HG03442 (cell line): ENCODE data around the gene PAFAH1B2.
"Not testable (repeated sequence)": the region's sequence is repeated elsewhere in the genome, so short reads cannot be mapped to it uniquely, and the experiment has no call there.

Experiments
- ATAC-seq: cut with Tn5 transposase; IDR thresholded peaks from one replicate; pipeline ENCODE4 v1.9.1; 2021; ENCODE audit warnings: mild to moderate bottlenecking, moderate library complexity; ENCODE audit not compliant: unreplicated experiment

The PAFAH1B2 gene

DNA sequence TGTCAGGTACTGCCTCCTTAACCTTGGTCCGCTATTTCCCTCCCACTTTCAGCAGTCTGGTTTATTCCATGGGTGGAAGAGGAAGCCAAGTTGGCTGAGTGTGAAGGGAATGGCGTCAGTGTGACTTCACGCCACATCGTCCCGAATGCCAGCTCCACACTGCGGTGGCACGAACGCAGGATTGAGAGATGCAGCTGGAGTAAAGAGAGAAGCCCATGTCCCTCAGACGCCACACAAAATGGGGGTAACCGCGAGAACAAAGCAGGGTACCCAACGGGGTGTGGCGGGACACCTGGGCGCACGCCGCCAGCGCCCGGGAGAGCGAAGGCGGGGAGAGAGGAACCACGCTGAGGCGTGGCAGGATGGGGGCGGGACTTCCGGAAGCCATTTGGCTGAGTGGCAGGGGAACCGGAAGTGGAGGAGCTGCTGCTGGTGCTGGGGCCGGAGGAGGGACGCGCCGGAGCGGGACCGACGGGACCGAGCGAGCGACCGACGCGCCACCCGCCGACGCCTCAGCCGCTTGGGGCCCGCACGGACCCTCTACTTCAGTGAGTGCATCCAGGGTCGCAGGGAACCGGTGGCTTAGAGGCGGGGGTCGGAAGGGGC is at the start of gene PAFAH1B2:
PAFAH1B2 (plus strand) TSS at position 417 of the 606 bp plus-strand sequence. CDS start 8,161 bp downstream, outside the sequence.
- peak; percentile 93 for ATAC-seq

GRCh38 chr11:117094776-117095175 is 49.3 kb upstream of the PAFAH1B2 start:
- no peak for ATAC-seq

- ATAC-seq = no peak
These were observed 48.6 kb upstream of the PAFAH1B2 start for GRCh38 chr11:117095284-117096161.

GRCh38 chr11:117096201-117096991 is 47.7 kb upstream of the PAFAH1B2 start:
- peak; percentile 37 for ATAC-seq

- no peak for ATAC-seq
These were observed 47.1 kb upstream of the PAFAH1B2 start for GRCh38 chr11:117097014-117097388.

DNA sequence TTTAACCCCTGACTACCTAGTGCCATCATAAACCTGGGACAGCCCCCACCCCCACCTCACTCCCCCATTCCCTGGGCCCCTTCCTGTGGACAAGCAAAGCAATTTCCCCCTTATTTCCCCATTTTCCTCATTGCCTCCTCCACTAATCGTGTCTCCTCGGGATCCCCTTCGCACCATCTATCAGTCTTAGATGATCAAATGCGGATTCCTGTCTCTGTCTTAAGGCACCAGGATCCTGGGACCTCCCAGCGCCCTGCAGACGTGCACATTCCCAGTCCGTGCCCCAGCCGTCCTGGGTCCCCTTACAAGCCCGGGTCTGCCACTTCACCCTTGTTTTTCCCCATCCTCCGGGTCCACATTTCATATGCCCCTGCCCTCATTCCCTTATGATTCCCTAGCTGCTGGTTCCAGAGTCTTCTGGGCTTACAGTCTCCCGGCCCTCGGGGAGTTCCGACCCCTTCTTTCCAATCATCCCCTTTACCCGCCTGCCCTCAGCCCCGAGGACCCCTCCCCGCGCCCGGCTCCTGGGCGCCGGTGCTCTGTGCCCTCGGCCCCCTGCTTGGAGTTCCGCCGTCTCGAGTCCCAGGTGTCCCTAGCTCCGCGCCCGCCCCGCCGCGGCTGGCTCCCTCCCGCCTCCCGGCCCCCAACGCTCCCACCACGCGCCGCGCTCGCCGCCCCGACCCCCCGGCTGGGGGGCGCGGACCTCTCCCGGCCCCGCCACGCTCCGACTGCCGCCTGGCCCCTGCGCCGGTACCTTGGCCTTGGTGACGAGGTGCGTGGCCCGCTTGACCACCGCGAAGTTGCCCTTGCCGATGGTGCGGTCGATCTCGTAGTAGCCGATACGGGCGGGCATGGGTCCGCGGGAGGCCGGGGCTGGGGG is 46.5 kb upstream of the PAFAH1B2 start:
- ATAC-seq = peak; percentile 24

DNA sequence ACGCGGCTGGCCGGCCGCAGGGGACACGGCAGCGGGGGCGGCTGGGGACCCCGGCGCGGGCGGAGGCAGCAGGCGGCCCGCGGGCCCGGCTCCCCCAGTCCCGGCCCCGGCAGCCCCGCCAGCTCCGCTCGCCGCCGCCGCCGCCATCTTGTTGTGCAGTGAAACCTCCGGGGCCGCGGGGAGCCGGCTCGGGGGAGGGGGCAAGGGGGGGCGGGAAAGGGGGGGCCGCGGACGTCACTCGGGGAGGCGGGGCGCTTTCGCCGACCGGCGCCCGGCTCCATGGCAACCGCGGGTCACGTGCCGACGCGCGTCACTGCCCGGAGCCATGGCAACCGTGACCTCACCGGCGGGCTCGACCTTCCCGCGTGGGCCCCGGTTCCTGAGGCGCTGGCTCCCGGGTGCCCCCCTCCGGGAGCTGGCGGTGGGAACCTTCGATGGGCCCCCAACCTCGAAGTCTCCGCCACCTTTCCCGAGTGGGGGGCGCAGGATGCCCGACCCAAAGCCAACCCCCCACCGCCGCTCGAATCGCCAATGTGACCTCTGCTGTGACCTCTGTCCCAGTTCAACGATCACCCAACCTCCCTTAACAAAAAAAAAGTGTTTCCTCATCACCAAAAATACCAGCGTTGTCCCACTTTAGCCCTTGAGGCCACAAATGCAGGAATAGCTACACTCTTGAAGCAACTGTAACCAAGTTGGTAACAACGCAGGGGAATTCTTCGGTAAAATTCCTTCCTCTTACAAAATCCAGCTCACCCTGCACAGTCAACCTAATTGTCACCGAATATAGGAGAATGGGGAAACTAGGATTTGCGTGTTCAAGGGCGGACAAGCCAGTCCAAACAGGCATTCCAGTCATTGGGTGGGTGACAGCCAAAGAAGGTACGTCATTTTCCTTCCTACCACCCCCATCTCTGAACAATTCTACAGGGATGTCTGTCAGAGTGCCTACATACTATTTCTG is 45.5 kb upstream of the PAFAH1B2 start, which contains the start of gene SIK3:
SIK3 (minus strand) TSS at position 160 of the 964 bp plus-strand sequence; CDS start at position 147, 13 bp downstream.
- peak; percentile 78 for ATAC-seq

DNA sequence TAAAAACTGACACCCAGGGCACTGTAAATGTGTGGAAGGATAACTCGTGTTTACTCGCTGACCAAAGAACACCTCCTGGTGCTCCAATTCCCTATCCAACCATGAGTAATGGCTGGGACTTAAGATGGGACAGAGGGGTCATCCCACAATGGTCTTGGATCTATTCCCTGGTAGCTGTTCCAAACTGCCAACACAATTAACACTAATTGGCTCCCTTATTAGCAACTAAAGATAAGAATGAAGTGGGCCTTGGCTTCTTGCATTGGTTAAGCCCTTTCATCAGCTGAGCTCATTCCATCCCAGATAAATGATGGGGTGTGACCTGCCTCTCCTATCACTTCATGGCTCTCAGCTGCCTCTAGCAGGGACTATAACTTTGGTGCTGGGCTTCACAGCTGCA is 44.4 kb upstream of the PAFAH1B2 start:
- ATAC-seq = no peak

DNA sequence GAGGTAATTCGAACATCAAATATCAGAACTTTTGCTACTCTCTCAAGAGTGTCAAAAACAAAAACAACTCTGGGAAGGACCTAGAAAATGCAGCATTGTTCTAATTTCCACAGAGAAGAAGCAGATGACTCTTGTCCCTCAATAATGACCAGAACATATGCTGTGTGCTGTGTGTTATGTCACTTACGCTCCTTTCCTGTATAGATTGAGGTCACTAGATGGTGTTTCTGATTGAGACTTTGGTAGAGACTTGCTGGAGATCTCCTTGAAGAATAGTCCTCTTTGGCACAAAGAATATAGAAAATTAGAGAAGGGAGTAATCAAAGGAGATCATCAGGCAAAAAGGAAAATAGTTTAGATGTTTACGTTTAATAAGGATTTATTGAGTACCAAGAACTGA is 43.5 kb upstream of the PAFAH1B2 start:
- ATAC-seq = no peak

DNA sequence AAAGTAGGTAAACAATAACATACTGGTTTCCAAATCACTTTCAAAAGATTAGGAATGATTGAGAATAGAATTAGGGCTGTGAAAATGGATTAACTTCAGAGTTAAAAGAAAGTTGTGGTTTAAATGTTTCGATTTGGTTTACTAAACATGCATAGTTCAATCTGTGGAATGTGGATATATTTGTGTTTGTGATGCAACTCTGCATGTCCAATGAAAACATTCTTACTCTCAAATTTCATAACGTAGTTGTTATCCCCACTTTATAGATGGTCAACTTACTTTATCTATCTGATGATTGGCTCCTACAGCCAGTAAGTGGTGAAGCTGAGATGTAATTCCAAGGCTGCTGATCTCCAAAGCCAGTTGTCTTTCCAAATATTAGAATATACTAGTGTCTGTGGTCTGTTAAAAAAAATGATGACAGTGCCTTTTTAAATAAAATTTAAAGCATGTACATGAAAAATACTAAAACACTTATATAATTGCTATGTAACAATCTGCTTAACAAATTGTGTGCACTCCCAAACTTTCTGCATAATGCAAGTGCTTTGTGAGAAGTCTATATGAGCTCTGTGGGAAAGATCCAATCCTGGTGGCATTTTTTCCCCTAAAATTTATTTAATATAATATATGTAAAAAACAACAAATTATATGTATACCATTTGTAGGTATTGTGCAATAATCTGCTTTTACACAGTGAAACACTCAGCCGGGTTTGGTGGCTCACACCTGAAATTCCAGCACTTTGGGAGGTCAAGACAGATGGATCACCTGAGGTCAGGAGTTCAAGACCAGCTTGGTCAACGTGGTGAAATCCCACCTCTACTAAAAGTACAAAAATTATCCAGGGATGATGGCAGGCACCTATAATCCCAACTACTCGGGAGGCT is 36.1 kb upstream of the PAFAH1B2 start:
- ATAC-seq = no peak

DNA sequence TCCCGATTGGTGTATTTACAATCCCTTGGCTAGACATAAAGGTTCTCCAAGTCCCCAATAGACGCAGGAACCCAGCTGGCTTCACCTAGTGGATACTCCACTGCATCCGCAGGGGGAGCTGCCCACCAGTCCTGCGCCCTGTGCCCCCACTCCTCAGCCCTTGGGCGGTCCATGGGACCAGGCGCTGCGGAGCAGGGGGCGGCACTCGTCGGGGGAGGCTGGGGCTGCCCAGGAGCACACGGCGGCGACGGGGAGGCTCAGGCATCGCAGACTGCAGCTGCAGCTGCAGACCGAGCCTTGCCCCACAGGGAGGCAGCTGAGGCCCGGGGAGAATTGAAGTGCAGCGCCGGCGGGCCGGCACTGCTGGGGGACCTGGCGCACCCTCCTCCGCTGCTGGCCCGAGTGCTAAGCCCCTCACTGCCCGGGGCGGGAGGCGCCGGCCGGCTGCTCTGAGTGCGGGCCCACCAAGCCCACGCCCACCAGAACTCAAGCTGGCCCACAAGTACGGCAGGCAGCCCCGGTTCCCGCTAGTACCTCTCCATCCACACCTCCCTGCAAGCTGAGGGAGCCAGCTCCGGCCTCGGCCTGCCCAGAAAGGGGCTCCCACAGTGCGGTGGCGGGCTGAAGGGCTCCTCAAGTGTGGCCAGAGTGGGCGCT is 33.7 kb upstream of the PAFAH1B2 start:
- ATAC-seq = no peak

- ATAC-seq = not testable (repeated sequence)
These were observed 31.6 kb upstream of the PAFAH1B2 start for GRCh38 chr11:117112497-117112896.

GRCh38 chr11:117112939-117113338 is 31.1 kb upstream of the PAFAH1B2 start:
- ATAC-seq = not testable (repeated sequence)

GRCh38 chr11:117117681-117118080 is 26.4 kb upstream of the PAFAH1B2 start:
- no peak for ATAC-seq

DNA sequence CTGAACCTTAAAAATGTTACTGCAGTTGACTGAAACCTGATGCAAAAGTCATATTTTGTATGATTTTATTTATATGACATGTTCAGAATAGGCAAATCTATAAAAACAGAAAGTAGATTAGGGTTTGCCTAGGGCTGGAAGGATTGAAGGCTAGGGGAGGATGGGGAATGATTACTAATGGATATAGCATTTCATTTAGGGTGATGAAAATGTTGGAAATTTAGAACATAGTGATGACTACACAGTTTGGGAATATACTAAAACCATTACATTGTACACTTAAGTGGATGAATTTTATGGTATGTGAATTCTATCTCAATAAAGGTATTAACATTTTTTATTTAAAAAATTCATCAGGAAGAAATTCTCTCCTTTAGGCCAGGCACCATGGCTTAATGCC is 22.9 kb upstream of the PAFAH1B2 start:
- ATAC-seq = no peak

DNA sequence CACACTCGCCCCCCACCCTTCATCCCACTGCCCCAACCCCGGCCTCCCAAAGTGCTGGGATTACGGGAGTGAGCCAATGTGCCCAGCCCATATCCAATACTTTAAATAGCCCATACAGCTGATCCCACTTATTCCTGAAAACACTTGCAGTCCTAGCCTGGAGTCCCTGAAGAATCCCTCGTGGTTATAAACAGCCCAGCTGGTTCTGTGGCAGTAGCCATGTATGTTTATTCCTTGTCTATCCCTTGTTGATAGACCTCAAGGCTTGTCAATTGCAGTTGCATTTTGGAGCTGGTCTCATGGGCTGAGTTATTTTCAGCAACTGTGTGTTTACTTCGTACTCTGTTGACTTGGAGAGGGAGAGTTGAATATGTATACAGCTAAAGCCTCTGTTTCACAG is 21.5 kb upstream of the PAFAH1B2 start:
- ATAC-seq = no peak

DNA sequence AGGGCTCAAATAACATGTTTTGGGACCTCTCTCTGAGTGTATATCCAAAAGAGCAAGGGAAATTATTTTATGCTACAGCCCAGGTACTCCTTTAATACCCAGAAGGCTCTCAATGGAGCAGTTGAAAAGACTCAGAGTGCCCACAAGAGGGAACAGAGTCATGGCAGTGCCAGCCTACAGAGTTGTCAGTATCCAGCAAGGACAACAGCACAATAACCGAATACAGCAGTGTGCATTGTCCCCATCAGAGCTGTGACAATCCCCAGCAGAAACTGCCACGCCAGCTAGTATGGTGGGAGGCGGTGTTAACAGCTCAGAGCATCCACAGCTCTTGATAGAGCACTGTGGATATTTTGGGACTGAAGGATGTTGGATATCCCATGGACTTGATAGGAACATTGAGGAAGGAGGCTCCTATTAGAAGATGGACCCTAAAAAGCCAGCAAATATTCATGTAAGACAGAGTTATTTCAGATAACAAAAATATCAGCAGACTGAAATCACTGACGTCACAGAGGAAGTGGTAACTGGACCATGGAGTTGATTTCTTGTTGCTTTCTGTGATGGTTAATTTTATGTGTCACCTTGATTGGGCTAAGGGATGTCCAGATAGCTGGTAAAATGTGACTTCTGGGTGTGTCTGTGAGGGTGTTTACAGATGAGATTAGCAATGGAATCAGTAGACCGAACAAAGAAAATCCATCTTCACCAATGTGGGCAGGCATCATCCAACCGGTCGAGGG is 17.7 kb upstream of the PAFAH1B2 start:
- no peak for ATAC-seq
